SU-DHL-6 (cell line): ENCODE results near the gene PRDM5.

Source experiments
- CTCF ChIP-seq: fragments of 200-600 bp; sonication (generic); IDR thresholded peaks from one replicate; pipeline ENCODE4 v1.5.1; 2017; ENCODE audit warnings: antibody characterized with exemption, mild to moderate bottlenecking, low read length, moderate library complexity; ENCODE audit not compliant: insufficient read depth, poor library complexity, severe bottlenecking
- EZH2phosphoT487 ChIP-seq: fragments of 200-600 bp; sonication (generic), shearing (Covaris generic); conservative IDR thresholded peaks from 2 replicates; pipeline ENCODE4 v1.6.1; 2018; ENCODE audit warnings: mild to moderate bottlenecking, antibody characterized with exemption, low read length, moderate library complexity, mixed read lengths

GRCh38 chr4:120839974-120840751, 82.4 kb downstream of the PRDM5 start:
- no peak for TF ChIP-seq CTCF
- no peak for TF ChIP-seq EZH2phosphoT487
